GM13976 (cell line): ENCODE data around the gene GIPC2.
"Not testable (repeated sequence)": the region's sequence is repeated elsewhere in the genome, so short reads cannot be mapped to it uniquely, and the experiment has no call there.

ENCODE experiments used
- DNase-seq: peaks from one replicate; pipeline ENCODE4 v3.0.0; 2012; ENCODE audit warnings: low spot score
- in situ Hi-C: fragments of 300-500 bp; cut with MboI; formaldehyde crosslinking; loops from one replicate; pipeline ENCODE4 v1.12.0; 2022; ENCODE audit warnings: low sequenced_read_pairs, mixed read lengths, inconsistent platforms; ENCODE audit not compliant: unreplicated experiment
- TF ChIP-seq, protein P1 (sequence below): IDR thresholded peaks from 2 replicates; pipeline ENCODE4 v1.5.1; 2012; ENCODE audit warnings: borderline replicate concordance, mild to moderate bottlenecking; ENCODE audit not compliant: insufficient read depth; ENCODE audit errors: extremely low read depth, missing control alignments, control extremely low read depth

Gene GIPC2

DNA sequence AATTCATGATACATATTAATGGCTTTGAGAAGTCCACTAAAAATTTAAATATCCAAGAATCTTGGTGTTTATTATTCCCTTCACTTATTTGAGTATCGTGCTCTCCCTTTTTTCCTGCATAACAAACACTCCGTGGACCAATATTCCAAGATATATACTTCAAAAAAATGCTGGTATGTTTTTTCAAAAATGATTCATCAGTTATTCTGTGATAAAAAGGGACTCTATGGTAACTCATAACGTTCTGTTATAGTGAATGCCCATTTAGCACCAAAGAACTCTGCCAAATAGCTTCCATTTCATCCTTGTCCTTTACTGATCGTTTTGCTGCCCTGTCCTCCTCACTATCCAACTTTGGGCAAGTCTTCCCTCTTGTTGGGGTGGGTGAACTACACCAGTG is 12.9 kb downstream of the GIPC2 start:
- DNase-seq = no peak
- TF ChIP-seq, protein P1, sequence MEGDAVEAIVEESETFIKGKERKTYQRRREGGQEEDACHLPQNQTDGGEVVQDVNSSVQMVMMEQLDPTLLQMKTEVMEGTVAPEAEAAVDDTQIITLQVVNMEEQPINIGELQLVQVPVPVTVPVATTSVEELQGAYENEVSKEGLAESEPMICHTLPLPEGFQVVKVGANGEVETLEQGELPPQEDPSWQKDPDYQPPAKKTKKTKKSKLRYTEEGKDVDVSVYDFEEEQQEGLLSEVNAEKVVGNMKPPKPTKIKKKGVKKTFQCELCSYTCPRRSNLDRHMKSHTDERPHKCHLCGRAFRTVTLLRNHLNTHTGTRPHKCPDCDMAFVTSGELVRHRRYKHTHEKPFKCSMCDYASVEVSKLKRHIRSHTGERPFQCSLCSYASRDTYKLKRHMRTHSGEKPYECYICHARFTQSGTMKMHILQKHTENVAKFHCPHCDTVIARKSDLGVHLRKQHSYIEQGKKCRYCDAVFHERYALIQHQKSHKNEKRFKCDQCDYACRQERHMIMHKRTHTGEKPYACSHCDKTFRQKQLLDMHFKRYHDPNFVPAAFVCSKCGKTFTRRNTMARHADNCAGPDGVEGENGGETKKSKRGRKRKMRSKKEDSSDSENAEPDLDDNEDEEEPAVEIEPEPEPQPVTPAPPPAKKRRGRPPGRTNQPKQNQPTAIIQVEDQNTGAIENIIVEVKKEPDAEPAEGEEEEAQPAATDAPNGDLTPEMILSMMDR = no peak
- in situ Hi-C loops = no loop called here

DNA sequence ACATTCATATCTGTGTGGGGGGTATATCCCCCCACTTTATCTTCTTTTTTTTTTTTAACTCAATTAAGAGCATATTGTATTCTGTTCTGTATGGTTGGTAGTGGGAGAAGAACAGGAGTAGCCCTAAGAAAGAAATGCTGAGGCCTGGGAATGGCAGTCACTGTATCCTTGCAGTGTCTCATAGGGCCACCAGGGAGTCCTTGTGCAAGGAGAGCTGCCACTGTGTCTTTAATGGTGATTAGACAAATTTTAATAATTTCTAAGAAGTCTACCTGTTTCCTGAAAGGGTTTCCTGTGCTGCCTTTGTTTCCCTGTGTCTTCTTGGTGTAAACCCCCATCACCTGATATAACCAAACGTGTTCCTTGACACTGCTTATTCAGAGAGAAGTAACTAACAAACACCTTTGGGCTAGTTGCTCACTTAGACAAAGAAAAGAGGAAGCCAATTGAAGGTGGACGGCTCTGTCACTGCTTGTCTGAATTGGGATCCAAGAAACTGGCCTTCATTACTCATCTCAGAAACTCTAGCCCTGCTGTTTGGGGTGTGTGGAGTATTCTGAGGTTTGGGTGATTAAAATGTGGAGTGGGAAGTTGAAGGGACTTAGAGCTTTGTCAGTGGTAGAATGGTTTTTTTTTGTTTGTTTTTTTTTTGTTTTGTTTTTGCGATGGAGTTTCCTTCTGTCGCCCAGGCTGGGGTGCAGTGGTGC is 15.2 kb downstream of the GIPC2 start:
- no peak for DNase-seq
- TF ChIP-seq, protein P1 = no peak
- in situ Hi-C loops = no loop called here

DNA sequence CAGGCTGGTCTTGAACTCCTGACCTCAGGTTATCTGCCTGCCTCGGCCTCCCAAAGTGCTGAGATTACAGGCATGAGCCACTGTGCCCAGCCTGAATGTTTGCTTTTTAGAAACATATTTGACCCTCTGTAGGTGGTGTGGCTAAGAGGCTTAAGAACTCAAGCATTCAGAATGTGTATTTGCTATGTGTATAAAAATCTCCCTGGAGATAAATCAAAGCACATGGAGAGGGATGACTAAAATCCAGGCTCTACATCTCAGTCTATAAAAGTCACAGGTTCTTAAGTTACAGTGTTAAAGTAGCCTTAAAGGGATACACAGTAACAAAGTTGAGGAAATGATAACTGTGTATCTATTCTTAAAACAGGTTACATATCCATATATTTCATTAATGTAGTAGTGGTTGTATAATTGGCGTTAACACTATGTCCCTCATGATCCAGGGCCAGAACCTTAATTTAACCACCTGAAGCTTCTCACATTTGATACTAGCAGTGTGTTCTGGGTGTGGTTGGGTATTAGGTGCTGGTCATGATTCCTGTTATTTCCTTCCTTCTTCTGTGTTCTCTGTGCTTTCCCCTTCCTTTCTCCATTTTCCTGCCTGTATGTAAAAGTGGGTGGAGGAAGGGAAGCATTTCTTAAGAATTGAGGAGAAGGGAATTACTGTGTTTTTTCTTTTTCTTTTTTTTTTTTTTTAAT is 16.2 kb downstream of the GIPC2 start:
- in situ Hi-C loops = no loop called here
- TF ChIP-seq, protein P1 = no peak
- no peak for DNase-seq

DNA sequence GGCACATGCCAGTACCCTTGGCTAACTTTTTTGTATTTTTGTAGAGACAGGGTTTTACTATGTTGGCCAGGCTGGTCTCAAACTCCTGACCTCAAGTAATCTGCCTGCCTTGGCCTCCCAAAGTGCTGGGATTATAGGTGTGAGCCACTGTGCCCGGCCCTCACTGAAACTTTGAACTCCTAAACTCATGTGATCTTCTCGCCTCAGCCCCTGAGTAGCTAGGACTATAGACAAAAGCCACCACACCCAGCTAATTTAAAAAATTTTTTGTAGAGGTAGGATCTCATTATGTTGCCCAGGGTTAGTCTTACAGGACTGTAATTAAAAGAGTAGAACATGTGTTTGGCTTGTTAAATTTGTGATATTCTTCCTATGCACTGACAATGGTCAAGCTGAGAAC is 19.1 kb downstream of the GIPC2 start:
- in situ Hi-C loops, DNase-seq: not testable (repeated sequence)

DNA sequence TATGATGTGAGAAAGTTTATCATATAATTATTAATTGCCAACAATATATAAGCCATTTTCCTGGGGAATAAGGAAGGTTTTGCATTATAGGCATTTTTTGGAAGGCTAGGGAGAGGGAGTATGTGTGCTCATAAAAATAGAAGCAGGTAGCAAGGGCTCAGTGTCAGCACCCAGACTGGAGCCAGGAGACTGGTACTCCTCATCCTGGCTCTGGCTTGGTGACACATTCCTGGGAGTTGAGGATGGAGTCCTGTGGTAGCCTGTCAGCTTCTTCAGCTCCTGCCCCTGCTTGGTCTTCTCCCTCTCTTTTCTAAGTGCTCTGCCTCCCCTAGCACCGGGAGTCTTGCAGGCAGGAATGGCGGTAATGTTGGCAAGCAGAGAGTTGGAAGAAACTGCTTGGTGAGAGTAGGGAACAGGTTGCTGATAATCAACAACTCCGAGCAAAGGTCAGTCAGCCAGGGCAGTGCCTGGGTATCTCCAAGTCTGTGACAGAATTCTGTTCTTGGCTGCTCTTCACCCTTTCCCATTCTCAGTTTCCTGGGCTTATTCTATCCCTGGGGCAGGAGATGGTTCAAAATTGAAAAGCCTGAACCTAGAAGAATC is 23.0 kb downstream of the GIPC2 start:
- in situ Hi-C loops = no loop called here
- DNase-seq = no peak
- TF ChIP-seq, protein P1 = no peak

DNA sequence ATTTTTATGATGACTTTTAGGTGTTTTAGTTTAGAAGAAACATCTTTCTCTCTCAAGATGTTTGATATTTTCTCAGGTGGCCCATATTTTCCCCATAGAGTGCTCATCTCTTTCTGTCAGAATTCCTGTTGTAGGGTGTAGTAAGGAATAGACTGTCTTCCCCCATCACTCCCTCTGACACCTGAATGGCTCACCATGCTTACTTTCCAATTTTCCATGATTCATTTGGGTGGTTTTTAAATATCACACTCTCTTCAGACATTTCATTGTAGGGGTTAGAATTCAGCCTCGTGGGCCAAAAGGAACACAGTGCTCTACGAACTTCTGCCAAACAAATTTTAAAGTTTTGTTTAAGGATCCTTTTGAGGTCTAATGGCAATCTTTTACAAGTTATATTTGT is 24.0 kb downstream of the GIPC2 start:
- in situ Hi-C loops = no loop called here
- TF ChIP-seq, protein P1 = no peak
- no peak for DNase-seq

DNA sequence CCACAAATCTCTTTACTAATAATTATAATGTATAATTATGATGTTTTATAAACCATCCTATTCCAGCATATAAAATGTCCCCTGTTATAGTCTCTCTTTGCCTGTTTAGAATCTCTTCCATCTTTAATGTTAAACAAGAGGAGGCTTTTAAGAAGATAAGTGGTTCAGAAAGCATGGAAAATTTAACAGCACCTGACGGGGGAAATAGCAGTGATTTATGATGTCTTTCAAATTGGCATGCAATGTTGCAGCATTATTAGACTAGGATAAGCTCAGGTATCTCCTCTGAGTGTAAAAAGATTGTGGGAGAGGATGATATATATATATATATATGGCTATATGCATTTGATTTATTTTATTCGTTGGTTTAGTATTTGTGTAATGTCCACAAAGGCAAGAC is 24.4 kb downstream of the GIPC2 start:
- in situ Hi-C loops = no loop called here
- DNase-seq = no peak
- TF ChIP-seq, protein P1 = no peak
